NB4 (cell line): Measurements from ENCODE around the gene KCNQ4.

Experiments
- DNase-seq: peaks from one replicate; pipeline ENCODE4 v3.0.0; 2010; ENCODE audit warnings: low read depth
- H3K4me3 ChIP-seq: one replicate; pipeline ENCODE4 v1.5.1; 2011; ENCODE audit warnings: mild to moderate bottlenecking, low read depth, low read length, moderate library complexity
- MYC ChIP-seq: IDR thresholded peaks from 2 replicates; pipeline ENCODE4 v1.6.1; 2011; ENCODE audit warnings: low read depth, low read length
- POLR2A ChIP-seq: IDR thresholded peaks from 2 replicates; pipeline ENCODE4 v1.6.1; 2011; ENCODE audit warnings: mild to moderate bottlenecking; ENCODE audit not compliant: insufficient read length; ENCODE audit errors: extremely low read depth
- TF ChIP-seq, protein P1 (sequence below): IDR thresholded peaks from one replicate; pipeline ENCODE4 v1.5.1; 2012; ENCODE audit warnings: low read depth, low read length
- TF ChIP-seq, protein P2 (sequence below): IDR thresholded peaks from 2 replicates; pipeline ENCODE4 v1.6.1; 2011; ENCODE audit warnings: low read depth, low read length

The KCNQ4 gene

DNA sequence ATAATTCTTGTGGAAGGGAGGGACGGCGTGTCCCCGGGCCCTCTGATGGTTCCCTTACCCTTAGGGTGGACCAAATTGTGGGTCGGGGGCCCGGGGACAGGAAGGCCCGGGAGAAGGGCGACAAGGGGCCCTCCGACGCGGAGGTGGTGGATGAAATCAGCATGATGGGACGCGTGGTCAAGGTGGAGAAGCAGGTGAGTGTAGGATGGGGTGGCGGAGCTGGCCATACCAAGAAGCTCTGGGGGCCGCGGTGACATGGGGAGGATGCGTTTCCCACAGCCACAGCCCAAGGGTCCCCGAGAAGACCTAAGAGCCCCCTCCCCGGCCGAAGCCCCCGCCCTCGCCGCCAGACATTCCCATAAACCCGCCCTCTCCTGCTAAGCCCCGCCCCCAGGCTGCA lies 54.0 kb downstream of the KCNQ4 start:
- no peak for DNase-seq
- no peak overlapping the region for H3K4me3 ChIP-seq
- no peak for TF ChIP-seq MYC
- TF ChIP-seq, protein P1, sequence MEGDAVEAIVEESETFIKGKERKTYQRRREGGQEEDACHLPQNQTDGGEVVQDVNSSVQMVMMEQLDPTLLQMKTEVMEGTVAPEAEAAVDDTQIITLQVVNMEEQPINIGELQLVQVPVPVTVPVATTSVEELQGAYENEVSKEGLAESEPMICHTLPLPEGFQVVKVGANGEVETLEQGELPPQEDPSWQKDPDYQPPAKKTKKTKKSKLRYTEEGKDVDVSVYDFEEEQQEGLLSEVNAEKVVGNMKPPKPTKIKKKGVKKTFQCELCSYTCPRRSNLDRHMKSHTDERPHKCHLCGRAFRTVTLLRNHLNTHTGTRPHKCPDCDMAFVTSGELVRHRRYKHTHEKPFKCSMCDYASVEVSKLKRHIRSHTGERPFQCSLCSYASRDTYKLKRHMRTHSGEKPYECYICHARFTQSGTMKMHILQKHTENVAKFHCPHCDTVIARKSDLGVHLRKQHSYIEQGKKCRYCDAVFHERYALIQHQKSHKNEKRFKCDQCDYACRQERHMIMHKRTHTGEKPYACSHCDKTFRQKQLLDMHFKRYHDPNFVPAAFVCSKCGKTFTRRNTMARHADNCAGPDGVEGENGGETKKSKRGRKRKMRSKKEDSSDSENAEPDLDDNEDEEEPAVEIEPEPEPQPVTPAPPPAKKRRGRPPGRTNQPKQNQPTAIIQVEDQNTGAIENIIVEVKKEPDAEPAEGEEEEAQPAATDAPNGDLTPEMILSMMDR = no peak
- no peak for TF ChIP-seq POLR2A
- TF ChIP-seq, protein P2, sequence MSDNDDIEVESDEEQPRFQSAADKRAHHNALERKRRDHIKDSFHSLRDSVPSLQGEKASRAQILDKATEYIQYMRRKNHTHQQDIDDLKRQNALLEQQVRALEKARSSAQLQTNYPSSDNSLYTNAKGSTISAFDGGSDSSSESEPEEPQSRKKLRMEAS = no peak

DNA sequence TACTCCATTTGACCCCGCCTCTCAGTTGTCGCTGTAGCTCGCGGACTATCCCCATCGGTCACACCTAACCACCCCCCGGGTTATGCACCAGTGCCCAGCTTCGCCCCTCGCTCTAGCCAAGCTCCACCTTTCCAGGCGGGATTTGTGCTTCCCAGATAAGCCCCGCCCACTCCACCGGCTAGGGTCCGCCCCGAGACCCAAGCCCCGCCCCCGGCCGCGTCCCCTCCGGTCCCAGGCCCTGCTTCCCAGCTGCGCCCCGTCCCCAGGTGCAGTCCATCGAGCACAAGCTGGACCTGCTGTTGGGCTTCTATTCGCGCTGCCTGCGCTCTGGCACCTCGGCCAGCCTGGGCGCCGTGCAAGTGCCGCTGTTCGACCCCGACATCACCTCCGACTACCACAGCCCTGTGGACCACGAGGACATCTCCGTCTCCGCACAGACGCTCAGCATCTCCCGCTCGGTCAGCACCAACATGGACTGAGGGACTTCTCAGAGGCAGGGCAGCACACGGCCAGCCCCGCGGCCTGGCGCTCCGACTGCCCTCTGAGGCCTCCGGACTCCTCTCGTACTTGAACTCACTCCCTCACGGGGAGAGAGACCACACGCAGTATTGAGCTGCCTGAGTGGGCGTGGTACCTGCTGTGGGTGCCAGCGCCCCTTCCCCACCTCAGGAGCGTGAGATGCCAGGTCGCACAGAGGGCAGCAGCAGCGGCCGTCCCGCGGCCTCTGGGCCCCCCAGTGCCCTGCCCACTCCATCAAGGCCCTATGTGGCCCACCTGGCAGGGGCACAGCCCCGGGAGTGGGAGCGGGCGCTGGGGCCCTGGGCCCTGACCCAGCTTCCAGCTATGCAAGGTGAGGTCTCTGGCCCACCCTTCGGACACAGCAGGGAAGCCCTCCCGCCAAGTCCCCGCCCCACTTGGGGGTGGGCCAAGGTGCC lies 54.7 kb downstream of the KCNQ4 start:
- DNase-seq = no peak
- TF ChIP-seq, protein P1 = no peak
- TF ChIP-seq, protein P2 = no peak
- TF ChIP-seq POLR2A = no peak
- TF ChIP-seq MYC = no peak
- no peak overlapping the region for H3K4me3 ChIP-seq

DNA sequence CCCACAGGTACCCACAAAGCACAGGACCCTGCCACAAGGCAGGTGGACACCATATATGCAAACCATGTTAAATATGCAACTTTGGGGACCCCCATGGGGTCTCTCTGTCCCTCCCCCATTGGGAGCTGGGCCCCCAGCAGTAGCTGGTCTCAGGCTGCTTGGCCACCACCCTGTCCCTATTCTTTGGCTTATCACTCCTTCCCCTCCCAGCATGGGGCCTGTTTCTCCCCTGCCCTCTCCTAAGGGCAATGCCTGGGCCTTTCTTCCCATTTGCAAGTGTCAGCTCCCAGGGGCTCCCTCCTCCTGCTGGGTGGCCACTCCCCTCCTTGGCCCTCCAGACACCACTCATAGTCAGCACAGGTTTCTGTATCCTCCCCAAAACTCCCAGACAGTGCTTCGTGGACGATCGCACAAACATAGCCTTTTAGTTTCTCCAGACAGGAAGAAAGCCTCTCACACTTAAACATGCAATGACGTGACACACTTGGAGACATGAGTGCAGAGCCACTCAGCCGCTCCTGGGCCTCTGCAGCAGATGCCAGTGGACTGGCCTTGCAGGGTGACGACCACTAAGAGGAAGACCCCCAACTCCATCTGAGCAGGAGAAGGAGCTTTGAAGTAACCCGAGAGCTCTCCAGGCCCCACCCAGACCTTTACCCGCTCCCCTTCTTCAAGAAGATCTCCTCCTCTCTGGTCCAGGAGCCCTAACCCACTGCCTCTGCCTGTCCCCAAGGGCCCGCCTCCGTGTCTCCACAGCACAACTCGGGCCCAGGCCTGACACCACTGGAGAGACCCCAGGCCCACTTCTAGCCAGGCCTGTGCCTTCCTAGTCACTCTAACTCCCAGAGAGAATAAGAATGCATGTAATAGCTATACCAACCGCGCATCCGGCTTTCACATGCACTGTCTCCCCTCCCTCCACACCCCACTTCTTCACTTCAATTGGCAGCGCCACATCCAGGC lies 55.7 kb downstream of the KCNQ4 start:
- no peak overlapping the region for H3K4me3 ChIP-seq
- no peak for TF ChIP-seq MYC
- no peak for TF ChIP-seq POLR2A
- TF ChIP-seq, protein P1 = no peak
- TF ChIP-seq, protein P2 = no peak
- no peak for DNase-seq

DNA sequence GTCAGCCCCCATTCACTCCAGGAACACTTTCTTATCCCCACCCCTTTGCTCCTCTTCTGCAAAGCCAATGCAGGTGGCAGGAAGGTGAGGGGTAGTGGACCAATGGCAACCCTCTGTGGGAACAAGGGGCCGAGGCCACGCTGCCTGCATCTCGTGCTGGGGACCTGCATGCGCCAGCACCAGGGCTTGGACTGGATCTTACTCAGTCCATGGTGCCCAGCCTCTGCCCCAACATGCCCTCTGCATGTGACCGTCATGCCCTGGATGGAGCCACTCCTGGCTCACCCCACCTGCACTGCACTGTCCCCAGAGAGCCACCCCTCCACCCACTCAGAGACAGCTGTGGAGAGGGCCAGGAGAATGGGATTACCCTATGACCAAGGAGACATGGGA lies 56.4 kb downstream of the KCNQ4 start:
- TF ChIP-seq, protein P1 = no peak
- TF ChIP-seq MYC (no peak), POLR2A (no peak)
- TF ChIP-seq, protein P2 = no peak
- no peak overlapping the region for H3K4me3 ChIP-seq
- no peak for DNase-seq

DNA sequence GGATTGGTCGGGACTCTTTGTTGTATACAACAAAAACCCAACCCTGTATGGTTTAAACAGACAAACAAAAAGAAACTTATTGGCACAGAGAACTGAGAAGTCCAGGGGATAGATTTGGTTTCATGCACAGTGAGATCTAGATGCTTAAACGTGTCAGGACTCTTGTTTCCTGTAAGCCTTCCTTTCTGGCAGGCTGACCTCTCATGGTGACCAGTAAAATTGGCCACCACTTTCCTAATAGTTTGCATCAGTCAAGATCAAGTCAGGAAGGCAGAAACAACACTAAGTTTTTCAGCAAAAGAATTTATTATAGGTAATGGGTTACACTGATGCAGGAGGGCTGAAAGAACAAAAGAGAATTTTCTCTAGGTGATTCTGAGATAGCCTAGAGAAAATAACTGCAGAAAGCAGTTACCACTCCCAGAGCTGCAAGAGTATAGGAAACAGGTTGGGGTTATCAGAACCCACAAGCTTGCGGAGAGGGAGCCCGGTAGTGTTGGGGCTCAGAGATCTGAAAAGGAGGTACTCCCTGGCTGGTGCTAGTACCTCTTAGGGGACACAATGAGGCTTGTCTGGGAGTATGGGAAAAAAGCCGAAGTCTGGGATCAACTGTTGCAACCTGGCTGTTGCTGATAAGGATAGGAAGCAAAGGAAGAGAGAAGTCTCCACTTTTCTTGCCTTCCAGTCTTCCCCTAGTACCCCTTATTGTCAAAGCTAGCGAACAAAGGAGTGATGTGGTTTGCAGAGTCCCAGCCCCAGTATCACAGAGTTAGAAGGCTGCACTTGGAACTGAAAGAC lies 57.1 kb downstream of the KCNQ4 start:
- no peak overlapping the region for H3K4me3 ChIP-seq
- no peak for DNase-seq
- TF ChIP-seq POLR2A (no peak), MYC (no peak)
- TF ChIP-seq, protein P1 = no peak
- TF ChIP-seq, protein P2 = no peak
